HepG2 (cell line): Measurements from ENCODE around the gene MX2. TPM values are rescaled to one million over a fixed set of nuclear protein-coding genes. Genes with fewer than 3 reads are reported as not detected.

ENCODE experiments used
- ATAC-seq: fragments of 200-7000 bp; cut with Tn5 transposase; 3 replicates; pipeline ENCODE4 v1.9.1; 2020; ENCODE audit warnings: mild to moderate bottlenecking, moderate library complexity
- BruUV-seq: library from RNA; stranded (reverse); fragments of 400-500 nt; replicated peaks from 2 replicates; lab custom pipeline; 2021; lab: Mats Ljungman, UMichigan
- CTCF ChIA-PET: fragments of 300-600 bp; formaldehyde crosslinking; extraction: SDS; loops from one replicate; lab custom pipeline; 2021; ENCODE audit warnings: low total read pairs, inconsistent platforms, low intra/inter-chr PET ratio; lab: Yijun Ruan, JAX
- POLR2A ChIA-PET: fragments of 350-600 bp; sonication (Branson Sonifier 250); formaldehyde crosslinking; loops from one replicate; lab custom pipeline; 2020; ENCODE audit warnings: antibody characterized with exemption, inconsistent platforms; lab: Yijun Ruan, JAX
- DNase-seq: peaks from one replicate; pipeline ENCODE4 v3.0.0-alpha.2; 2015; ENCODE audit warnings: low spot score
- FAIRE-seq: peaks from 3 replicates; lab custom pipeline; 2011; peaks lifted over from hg19 to GRCh38; lab: Jason Lieb, UNC
- H2AFZ ChIP-seq: one replicate; pipeline ENCODE4 v1.6.1; 2011; ENCODE audit warnings: low read length, inconsistent platforms
- H3K27ac ChIP-seq: fragments of 300-600 bp; 3 replicates; pipeline ENCODE4 v1.8.0; 2011; ENCODE audit warnings: mixed run types, mild to moderate bottlenecking, mixed read lengths, low read length, inconsistent platforms; ENCODE audit not compliant: insufficient read depth; ENCODE audit errors: extremely low read length
- H3K27me3 ChIP-seq, 2 experiments: fragments of 200-600 bp in 1 of 2; 2 replicates in 1 of 2; 3 replicates in 1 of 2; pipeline versions ENCODE4 v1.6.0 to v1.8.0; 2011; ENCODE audit warnings: low read length in 2 of 2, mild to moderate bottlenecking in 2 of 2, moderate library complexity in 2 of 2, inconsistent platforms in 1 of 2; ENCODE audit not compliant: insufficient read depth in 2 of 2, control insufficient read depth in 1 of 2
- H3K36me3 ChIP-seq, 2 experiments: fragments of 200-600 bp in 1 of 2; replicated peaks in 1 of 2; 2 replicates in 1 of 2; 3 replicates in 1 of 2; pipeline versions ENCODE4 v1.5.1 to v1.8.0; 2011; ENCODE audit warnings: low read length in 2 of 2, inconsistent platforms in 1 of 2; ENCODE audit not compliant: insufficient read depth in 2 of 2, control insufficient read depth in 1 of 2
- H3K4me1 ChIP-seq: 2 replicates; pipeline ENCODE4 v1.5.1; 2012; ENCODE audit warnings: low read length, inconsistent platforms; ENCODE audit not compliant: insufficient read depth
- H3K4me2 ChIP-seq: 2 replicates; pipeline ENCODE4 v1.6.0; 2011; ENCODE audit warnings: low read depth, low read length, inconsistent platforms
- H3K4me3 ChIP-seq, 3 experiments: fragments of 200-600 bp in 1 of 3; sonication (generic), shearing (Covaris generic) in 1 of 3; replicated peaks in 1 of 3; 2 replicates each; pipeline ENCODE4 v1.5.1; 2011 to 2016; ENCODE audit warnings: low read length in 3 of 3, inconsistent platforms in 2 of 3, low read depth in 2 of 3, mild to moderate bottlenecking in 2 of 3, control low read depth in 1 of 3, mixed read lengths in 1 of 3; ENCODE audit not compliant: insufficient read depth in 1 of 3
- H3K79me2 ChIP-seq: one replicate; pipeline ENCODE4 v1.6.1; 2011; ENCODE audit warnings: low read length, inconsistent platforms; ENCODE audit not compliant: insufficient read depth
- H3K9ac ChIP-seq: 2 replicates; pipeline ENCODE4 v1.6.0; 2011; ENCODE audit warnings: mild to moderate bottlenecking, low read depth, low read length, inconsistent platforms; ENCODE audit not compliant: insufficient read depth
- H3K9me3 ChIP-seq: 2 replicates; pipeline ENCODE4 v1.5.1; 2012; ENCODE audit warnings: mild to moderate bottlenecking, low read length
- H4K20me1 ChIP-seq: 2 replicates; pipeline ENCODE4 v1.6.0; 2011; ENCODE audit warnings: inconsistent platforms, mild to moderate bottlenecking, low read length, moderate library complexity; ENCODE audit not compliant: insufficient read depth
- ETS1 ChIP-seq: sonication (generic); formaldehyde crosslinking; IDR thresholded peaks from 2 replicates; pipeline ENCODE4 v1.4.0; 2020; ENCODE audit warnings: missing genetic modification reagents
- FOXP1 ChIP-seq, 2 experiments: fragments of 450-650 bp in 1 of 2; IDR thresholded peaks; 2 replicates each; pipeline ENCODE4 v1.6.1; 2017 to 2018; ENCODE audit warnings: antibody characterized with exemption in 1 of 2
- MYPOP ChIP-seq: sonication (generic); formaldehyde crosslinking; IDR thresholded peaks from 2 replicates; pipeline ENCODE4 v1.8.1; 2023; ENCODE audit warnings: mild to moderate bottlenecking, moderate library complexity, missing genetic modification reagents
- NR2C2 ChIP-seq: sonication (generic); formaldehyde crosslinking; IDR thresholded peaks from 2 replicates; pipeline ENCODE4 v1.4.0; 2020; ENCODE audit warnings: missing genetic modification reagents, mild to moderate bottlenecking, moderate library complexity, borderline replicate concordance
- POGZ ChIP-seq: sonication (generic); formaldehyde crosslinking; IDR thresholded peaks from 2 replicates; pipeline ENCODE4 v1.4.0; 2020; ENCODE audit warnings: mild to moderate bottlenecking, missing genetic modification reagents
- SIN3B ChIP-seq: fragments of 150-350 bp; IDR thresholded peaks from 2 replicates; pipeline ENCODE4 v1.6.1; 2014; ENCODE audit warnings: low read length
- SNRNP70 ChIP-seq: fragments of 200-400 bp; formaldehyde crosslinking; IDR thresholded peaks from 2 replicates; pipeline ENCODE4 v1.6.1; 2017; ENCODE audit warnings: mild to moderate bottlenecking, low read depth, low read length, moderate library complexity
- ZNF263 ChIP-seq: sonication (generic); formaldehyde crosslinking; IDR thresholded peaks from 2 replicates; pipeline ENCODE4 v1.4.0; 2020; ENCODE audit warnings: missing genetic modification reagents
- ZNF530 ChIP-seq: sonication (generic); formaldehyde crosslinking; IDR thresholded peaks from 2 replicates; pipeline ENCODE4 v1.5.0; 2020; ENCODE audit warnings: low read depth, mild to moderate bottlenecking, missing genetic modification reagents
- ZNF773 ChIP-seq: sonication (generic); formaldehyde crosslinking; IDR thresholded peaks from 2 replicates; pipeline ENCODE4 v1.4.0; 2020; ENCODE audit warnings: missing genetic modification reagents, borderline replicate concordance
- ZNF883 ChIP-seq: sonication (generic); formaldehyde crosslinking; IDR thresholded peaks from 2 replicates; pipeline ENCODE4 v1.5.1; 2020; ENCODE audit warnings: mild to moderate bottlenecking, missing genetic modification reagents; ENCODE audit errors: not compliant biosample characterization
- ZSCAN29 ChIP-seq: sonication (generic); formaldehyde crosslinking; conservative IDR thresholded peaks from 2 replicates; pipeline ENCODE4 v1.4.0; 2020; ENCODE audit warnings: mild to moderate bottlenecking, missing genetic modification reagents
- WGBS: methylation state at CpG from one replicate; pipeline ENCODE4 v1.1.6; 2017; ENCODE audit warnings: low lambda C conversion rate; 5-methylcytosine and 5-hydroxymethylcytosine counted together
- in situ Hi-C: cut with HindIII; loops from 2 replicates; pipeline ENCODE4 v1.10.0; 2017; ENCODE audit warnings: low pct_unique_long_range_greater_than_20kb; ENCODE audit not compliant: extremely low pct_ligation_motif_present
- intact Hi-C: fragments of 100-400 bp; cut with micrococcal nuclease; formaldehyde crosslinking; loops from one replicate; pipeline ENCODE4 v1.10.0; 2022; ENCODE audit not compliant: unreplicated experiment
- polyA plus RNA-seq, 8 experiments: library from polyadenylated mRNA; depleted of rRNA in 3 of 8; stranded (reverse) in 7 of 8; unstranded in 1 of 8; fragments of >200 nt; fragmentation: Illumina TruSeq in 4 of 8; extraction: Trizol in 4 of 8; gene quantifications; 2 replicates each; pipeline versions ENCODE4 v1.2.1 to v1.2.3, GENCODE V29; 2011 to 2016; ENCODE audit warnings: low read depth in 4 of 8, missing spikeins in 1 of 8, mixed read lengths in 1 of 8; ENCODE audit not compliant: insufficient read depth in 1 of 8
- total RNA-seq, 5 experiments: library from RNA; depleted of rRNA; stranded (reverse); fragments of >200 nt; fragmentation: Illumina TruSeq; extraction: Trizol; gene quantifications; 2 replicates each; pipeline ENCODE4 v1.2.3, GENCODE V29; 2016; ENCODE audit warnings: low read depth in 1 of 5

The MX2 gene
- total and polyA plus RNA-seq, 2 of the 13 experiments (the other 11 are each of a cell fraction or from before 2014, with no cell fraction given) = 24.0 to 35.7 TPM

GRCh38 chr21:41403966-41404365 lies 42.1 kb downstream of the MX2 start:
- in situ Hi-C loops = no loop called here

GRCh38 chr21:41405321-41405720 lies 43.5 kb downstream of the MX2 start:
- intact Hi-C loops = no loop called here
- H4K20me1 ChIP-seq = no peaks in the 10 kb centered on the region
- 100% methylated on average over 2 of the region's 4 CpGs for WGBS
- no TSS peak for BruUV-seq
- H3K9ac ChIP-seq = no peak overlapping the region
- ATAC-seq (no peak), FAIRE-seq (no peak), DNase-seq (no peak)
- ChIA-PET CTCF (no interaction called here), POLR2A (no interaction called here)
- no peak overlapping the region for H3K27ac ChIP-seq
- in situ Hi-C loops = no loop called here
- no peaks in the 10 kb centered on the region for H3K27me3 ChIP-seq
- H3K4me1 ChIP-seq = no peaks in the 10 kb centered on the region
- H3K4me3 ChIP-seq = no peak overlapping the region
- no peak overlapping the region for H3K4me2 ChIP-seq
- no peaks in the 10 kb centered on the region for H3K79me2 ChIP-seq
- H3K9me3 ChIP-seq = no peaks in the 10 kb centered on the region
- H3K36me3 ChIP-seq = peaks cover 5 to 12% of the 10 kb centered on the region in 2 experiments; a peak in 3 of 5 replicates
- H2AFZ ChIP-seq = no peak overlapping the region
- no peak for TF ChIP-seq ETS1 (CRISPR knock-in tag)
- TF ChIP-seq ZSCAN29 (CRISPR knock-in tag) = no peak
- TF ChIP-seq ZNF773 (CRISPR knock-in tag) = no peak
- no peak for TF ChIP-seq SIN3B
- TF ChIP-seq FOXP1 (IDR thresholded peaks at IDR 0.05) = no peak
- TF ChIP-seq FOXP1 (CRISPR knock-in tag; IDR thresholded peaks at IDR 0.05) = no peak
- TF ChIP-seq MYPOP (CRISPR knock-in tag) = no peak

More at GRCh38 chr21:41403966-41404365, 42.1 kb downstream of the MX2 start:
- 96% methylated on average over 4 of the region's 10 CpGs for WGBS
- no peak for DNase-seq
- ATAC-seq = no peak
- no TSS peak for BruUV-seq
- no peaks in the 10 kb centered on the region for H3K79me2 ChIP-seq
- no peak overlapping the region for H3K27ac ChIP-seq
- CTCF ChIA-PET = no interaction called here
- H3K4me3 ChIP-seq = no peak overlapping the region
- H3K4me2 ChIP-seq = no peak overlapping the region
- H3K9ac ChIP-seq = no peak overlapping the region
- POLR2A ChIA-PET = no interaction called here
- no peak for FAIRE-seq
- H4K20me1 ChIP-seq = no peaks in the 10 kb centered on the region
- no peaks in the 10 kb centered on the region for H3K9me3 ChIP-seq
- H3K27me3 ChIP-seq = no peaks in the 10 kb centered on the region
- H2AFZ ChIP-seq = no peak overlapping the region
- TF ChIP-seq SNRNP70 (no peak), ZNF530 (CRISPR knock-in tag) (no peak), NR2C2 (CRISPR knock-in tag) (no peak), POGZ (CRISPR knock-in tag) (no peak), ZNF263 (CRISPR knock-in tag) (no peak), ZNF883 (no peak)
- TF ChIP-seq, all 625 proteins: peak for 0
- H3K36me3 ChIP-seq = peaks cover 5 to 23% of the 10 kb centered on the region in 2 experiments; a peak in 3 of 5 replicates
- H3K4me1 ChIP-seq = no peaks in the 10 kb centered on the region
- intact Hi-C loops = no loop called here
